Endodermal cell (in vitro differentiated cells): Measurements from ENCODE around the gene RFX5. TPM values are rescaled to one million over a fixed set of nuclear protein-coding genes. Genes with fewer than 3 reads are reported as not detected.
A peak's percentile ranks its signal among the peaks of the same experiment; 100 is the strongest.

ENCODE experiments used
- DNase-seq: peaks from one replicate; pipeline ENCODE4 v3.0.0-alpha.2; 2017
- H3K27ac ChIP-seq: 2 replicates; pipeline ENCODE4 v1.5.1; 2013; ENCODE audit warnings: mild to moderate bottlenecking, low read depth, low read length, moderate library complexity
- H3K27me3 ChIP-seq: 2 replicates; pipeline ENCODE4 v1.6.1; 2013; ENCODE audit warnings: mild to moderate bottlenecking, low read length, moderate library complexity; ENCODE audit not compliant: insufficient read depth, control insufficient read depth, poor library complexity, severe bottlenecking
- H3K36me3 ChIP-seq: 2 replicates; pipeline ENCODE4 v1.7.0; 2013; ENCODE audit warnings: mild to moderate bottlenecking, low read length, moderate library complexity; ENCODE audit not compliant: control insufficient read depth, insufficient read depth
- H3K4me1 ChIP-seq: one replicate; pipeline ENCODE4 v1.7.0; 2013; ENCODE audit warnings: low read length; ENCODE audit not compliant: control insufficient read depth, insufficient read depth
- H3K4me3 ChIP-seq: 2 replicates; pipeline ENCODE4 v1.5.1; 2013; ENCODE audit warnings: mild to moderate bottlenecking, low read length, moderate library complexity
- H3K9ac ChIP-seq: 2 replicates; pipeline ENCODE4 v1.6.1; 2013; ENCODE audit warnings: mild to moderate bottlenecking, low read length, moderate library complexity; ENCODE audit not compliant: poor library complexity, severe bottlenecking; ENCODE audit errors: extremely low read depth
- H3K9me3 ChIP-seq: 2 replicates; pipeline ENCODE4 v1.6.1; 2013; ENCODE audit warnings: mild to moderate bottlenecking, low read length, moderate library complexity; ENCODE audit not compliant: control insufficient read depth
- H3K27ac Mint-ChIP-seq: 2 replicates; pipeline ENCODE4 v1.8.0; 2020; ENCODE audit warnings: mixed read lengths
- H3K27me3 Mint-ChIP-seq: 2 replicates; pipeline ENCODE4 v1.8.0; 2021; ENCODE audit warnings: mild to moderate bottlenecking, mixed read lengths; ENCODE audit not compliant: insufficient read depth
- H3K36me3 Mint-ChIP-seq: 2 replicates; pipeline ENCODE4 v1.8.0; 2020; ENCODE audit warnings: low read depth, mixed read lengths
- H3K4me1 Mint-ChIP-seq: 2 replicates; pipeline ENCODE4 v1.8.0; 2020; ENCODE audit warnings: mixed read lengths
- H3K4me3 Mint-ChIP-seq: 2 replicates; pipeline ENCODE4 v1.8.0; 2020; ENCODE audit warnings: mild to moderate bottlenecking, moderate library complexity, mixed read lengths
- H3K9me3 Mint-ChIP-seq: 2 replicates; pipeline ENCODE4 v1.8.0; 2020; ENCODE audit warnings: mild to moderate bottlenecking, mixed read lengths
- CTCF ChIP-seq: fragments of 200-600 bp; sonication (generic); conservative IDR thresholded peaks from 2 replicates; pipeline ENCODE4 v1.5.0; 2021; ENCODE audit warnings: antibody characterized with exemption, mild to moderate bottlenecking
- WGBS, 2 experiments: methylation state at CpG; one replicate each; pipeline versions ENCODE4 v1.1.5 to v1.1.7; 2013; ENCODE audit warnings: missing lambda C conversion rate in 2 of 2, mixed read lengths in 1 of 2; ENCODE audit not compliant: insufficient coverage in 1 of 2, insufficient read length in 1 of 2; 5-methylcytosine and 5-hydroxymethylcytosine counted together
- total RNA-seq, 2 donors: library from RNA; stranded (reverse); fragmentation: NEBNext Ultra II Directional in 1 of 2; extraction: Animal tissue kit (Norgen Biotek cat#: 25700) in 1 of 2; gene quantifications; 2 replicates in 1 of 2; 3 replicates in 1 of 2; pipeline ENCODE4 v1.2.1, GENCODE V29; 2021

Gene RFX5
- total RNA-seq, 2 donors from 2014 or later = 57.7 to 72.1 TPM

- peaks cover 29% of the 10 kb centered on the region for H3K36me3 Mint-ChIP-seq
- peaks cover 20% of the 10 kb centered on the region for H3K4me1 Mint-ChIP-seq
- 38 to 42% methylated on average over 9 to 10 of the region's 12 CpGs for WGBS, 2 experiments
Measured at GRCh38 chr1:151347523-151348246, 633 bp upstream of the RFX5 start.

GRCh38 chr1:151346082-151346768, 827 bp downstream of the RFX5 start:
- Histone ChIP-seq H3K36me3 (peaks cover 21% of the 10 kb centered on the region), H3K27me3 (no peaks in the 10 kb centered on the region), H3K9ac (peak overlapping the region; percentile 93), H3K27ac (peak overlapping the region; percentile 99), H3K4me3 (peak overlapping the region; percentile 93), H3K9me3 (no peaks in the 10 kb centered on the region), H3K4me1 (peaks cover 2% of the 10 kb centered on the region)
- no peak for DNase-seq
- Mint-ChIP-seq H3K9me3 (peaks cover 11% of the 10 kb centered on the region), H3K27ac (peak overlapping the region; percentile 100), H3K36me3 (peaks cover 31% of the 10 kb centered on the region), H3K4me1 (peaks cover 20% of the 10 kb centered on the region), H3K27me3 (no peaks in the 10 kb centered on the region), H3K4me3 (peak overlapping the region; percentile 84)
- WGBS, 2 experiments = 55% methylated on average over 7 of the region's 7 CpGs
- no peak for TF ChIP-seq CTCF

More at GRCh38 chr1:151347523-151348246, 633 bp upstream of the RFX5 start:
- H3K4me1 ChIP-seq = peaks cover 2% of the 10 kb centered on the region
- H3K9me3 ChIP-seq = peaks cover 11% of the 10 kb centered on the region
- peaks cover 21% of the 10 kb centered on the region for H3K36me3 ChIP-seq
- peak overlapping the region; percentile 99 for H3K27ac ChIP-seq
- TF ChIP-seq CTCF = no peak
- no peaks in the 10 kb centered on the region for H3K27me3 Mint-ChIP-seq
- H3K9me3 Mint-ChIP-seq = peaks cover 22% of the 10 kb centered on the region
- H3K9ac ChIP-seq = no peak overlapping the region
- no peak for DNase-seq
- H3K4me3 ChIP-seq = peak overlapping the region; percentile 93
- no peaks in the 10 kb centered on the region for H3K27me3 ChIP-seq
- H3K4me3 Mint-ChIP-seq = peak overlapping the region; percentile 84
- H3K27ac Mint-ChIP-seq = peak overlapping the region; percentile 100

- no peaks in the 10 kb centered on the region for H3K27me3 ChIP-seq
- WGBS, 2 experiments = 93% methylated on average over 6 of the region's 6 CpGs; no CpG with 5 or more reads in 1 of the 2 experiments
- Mint-ChIP-seq H3K4me3 (no peak overlapping the region), H3K36me3 (peaks cover 31% of the 10 kb centered on the region), H3K27ac (no peak overlapping the region), H3K4me1 (peaks cover 24% of the 10 kb centered on the region), H3K27me3 (no peaks in the 10 kb centered on the region), H3K9me3 (no peaks in the 10 kb centered on the region)
- no peak overlapping the region for H3K27ac ChIP-seq
- H3K4me1 ChIP-seq = peaks cover 2% of the 10 kb centered on the region
- no peak for TF ChIP-seq CTCF
- H3K9me3 ChIP-seq = no peaks in the 10 kb centered on the region
- no peak overlapping the region for H3K4me3 ChIP-seq
- peaks cover 21% of the 10 kb centered on the region for H3K36me3 ChIP-seq
- no peak for DNase-seq
- H3K9ac ChIP-seq = no peak overlapping the region
Measured at GRCh38 chr1:151344291-151344690, 2.8 kb downstream of the RFX5 start.
